ENCODE measurements around the gene PIH1D1. TPM values are rescaled to one million over a fixed set of nuclear protein-coding genes. Genes with fewer than 3 reads are reported as not detected.

PIH1D1 gene
- total RNA-seq, 2 donors from 2014 or later, result 128 to 133 TPM

DNA sequence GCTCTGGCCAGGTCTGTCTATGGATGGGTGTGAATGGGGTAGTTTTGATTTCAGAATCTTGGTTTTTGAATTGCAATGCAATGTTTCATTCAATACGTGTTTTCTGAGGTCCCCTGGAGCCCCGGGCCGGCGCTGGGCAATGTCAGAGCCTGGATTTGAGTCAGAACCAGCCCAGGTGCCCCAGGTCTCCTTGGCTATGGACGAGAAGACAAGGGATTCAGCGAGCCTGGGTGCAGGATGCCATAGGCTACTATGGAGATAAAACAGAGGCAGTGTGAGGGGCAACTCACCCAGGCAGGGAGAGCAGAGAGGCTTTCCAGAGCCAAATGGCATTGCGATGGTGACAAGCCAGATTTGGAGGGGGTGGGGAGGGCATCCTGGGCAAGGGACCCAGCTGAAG lies 34.6 kb upstream of the PIH1D1 start:
- H3K27ac ChIP-seq (ENCODE audit: low read depth, low read length), result no peak overlapping the region
- no peak overlapping the region for H3K4me3 Mint-ChIP-seq
- H3K36me3 ChIP-seq (ENCODE audit: control insufficient read depth, insufficient read depth, low read length), result peaks cover 31% of the 10 kb centered on the region
- 95 to 96% methylated on average over 7 of the region's 7 CpGs for WGBS, 2 experiments (ENCODE audit: insufficient coverage in 1 of 2, insufficient read length in 1 of 2)
- no peaks in the 10 kb centered on the region for H3K27me3 Mint-ChIP-seq (ENCODE audit: insufficient read depth)
- peaks cover 37% of the 10 kb centered on the region for H3K36me3 Mint-ChIP-seq (ENCODE audit: low read depth)
- no peaks in the 10 kb centered on the region for H3K9me3 Mint-ChIP-seq
- H3K4me1 ChIP-seq (ENCODE audit: control insufficient read depth, insufficient read depth, low read length), result peaks cover 6% of the 10 kb centered on the region
- H3K27me3 ChIP-seq (ENCODE audit: control insufficient read depth, insufficient read depth, low read length, poor library complexity, severe bottlenecking), result no peaks in the 10 kb centered on the region
- H3K4me1 Mint-ChIP-seq, result peaks cover 9% of the 10 kb centered on the region
- H3K27ac Mint-ChIP-seq, result no peak overlapping the region
- no peaks in the 10 kb centered on the region for H3K9me3 ChIP-seq (ENCODE audit: control insufficient read depth, low read length)
- no peak overlapping the region for H3K9ac ChIP-seq (ENCODE audit: extremely low read depth, low read length, poor library complexity, severe bottlenecking)
- DNase-seq, result no peak
- H3K4me3 ChIP-seq (ENCODE audit: low read length), result no peak overlapping the region
- TF ChIP-seq, protein P1, sequence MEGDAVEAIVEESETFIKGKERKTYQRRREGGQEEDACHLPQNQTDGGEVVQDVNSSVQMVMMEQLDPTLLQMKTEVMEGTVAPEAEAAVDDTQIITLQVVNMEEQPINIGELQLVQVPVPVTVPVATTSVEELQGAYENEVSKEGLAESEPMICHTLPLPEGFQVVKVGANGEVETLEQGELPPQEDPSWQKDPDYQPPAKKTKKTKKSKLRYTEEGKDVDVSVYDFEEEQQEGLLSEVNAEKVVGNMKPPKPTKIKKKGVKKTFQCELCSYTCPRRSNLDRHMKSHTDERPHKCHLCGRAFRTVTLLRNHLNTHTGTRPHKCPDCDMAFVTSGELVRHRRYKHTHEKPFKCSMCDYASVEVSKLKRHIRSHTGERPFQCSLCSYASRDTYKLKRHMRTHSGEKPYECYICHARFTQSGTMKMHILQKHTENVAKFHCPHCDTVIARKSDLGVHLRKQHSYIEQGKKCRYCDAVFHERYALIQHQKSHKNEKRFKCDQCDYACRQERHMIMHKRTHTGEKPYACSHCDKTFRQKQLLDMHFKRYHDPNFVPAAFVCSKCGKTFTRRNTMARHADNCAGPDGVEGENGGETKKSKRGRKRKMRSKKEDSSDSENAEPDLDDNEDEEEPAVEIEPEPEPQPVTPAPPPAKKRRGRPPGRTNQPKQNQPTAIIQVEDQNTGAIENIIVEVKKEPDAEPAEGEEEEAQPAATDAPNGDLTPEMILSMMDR (conservative IDR thresholded peaks at IDR 0.05), result no peak

DNA sequence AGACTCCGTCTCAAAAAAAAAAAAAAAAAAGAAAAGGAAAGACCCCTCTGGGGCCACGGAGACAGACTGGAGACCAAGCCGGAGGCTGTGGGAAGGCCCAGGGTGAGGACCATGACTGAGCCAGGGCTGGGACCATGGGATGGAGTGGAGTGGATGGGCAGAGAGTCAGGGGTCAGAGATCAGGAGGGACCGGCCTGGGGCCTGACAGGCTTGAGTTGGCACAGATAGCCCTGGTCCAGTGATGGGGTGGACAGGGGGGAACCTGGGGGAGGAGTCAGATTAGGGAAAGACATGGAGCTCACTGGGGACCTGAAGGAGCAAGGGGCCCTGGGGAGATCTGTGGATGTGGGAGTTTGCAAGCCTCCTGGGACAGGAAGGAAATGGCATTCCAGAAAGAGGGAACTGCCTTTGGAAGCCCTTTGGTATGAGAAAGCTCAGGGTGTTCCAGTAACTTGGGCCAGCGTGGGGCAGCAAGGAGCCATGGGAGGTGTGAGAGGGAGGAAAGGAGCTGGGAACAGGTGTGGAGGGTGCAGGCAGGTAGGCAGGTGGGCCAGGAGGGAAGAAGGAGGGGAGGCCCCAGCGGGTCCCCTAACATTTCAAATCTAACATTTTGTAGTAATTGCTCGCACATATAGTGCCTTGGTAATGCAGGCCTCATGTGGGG lies 29.5 kb upstream of the PIH1D1 start:
- Histone ChIP-seq H3K27me3 (ENCODE audit: control insufficient read depth, insufficient read depth, low read length, poor library complexity, severe bottlenecking) (no peaks in the 10 kb centered on the region), H3K9ac (ENCODE audit: extremely low read depth, low read length, poor library complexity, severe bottlenecking) (no peak overlapping the region), H3K9me3 (ENCODE audit: control insufficient read depth, low read length) (no peaks in the 10 kb centered on the region), H3K27ac (ENCODE audit: low read depth, low read length) (no peak overlapping the region), H3K36me3 (ENCODE audit: control insufficient read depth, insufficient read depth, low read length) (no peaks in the 10 kb centered on the region), H3K4me1 (ENCODE audit: control insufficient read depth, insufficient read depth, low read length) (no peaks in the 10 kb centered on the region), H3K4me3 (ENCODE audit: low read length) (no peak overlapping the region)
- TF ChIP-seq, protein P1 (conservative IDR thresholded peaks at IDR 0.05), result no peak
- Mint-ChIP-seq H3K36me3 (ENCODE audit: low read depth) (no peaks in the 10 kb centered on the region), H3K27ac (peak overlapping the region; percentile 58), H3K4me3 (no peak overlapping the region), H3K9me3 (peaks cover 2% of the 10 kb centered on the region), H3K4me1 (peaks cover 2% of the 10 kb centered on the region), H3K27me3 (ENCODE audit: insufficient read depth) (no peaks in the 10 kb centered on the region)
- DNase-seq, result no peak
- WGBS, 2 experiments (ENCODE audit: insufficient coverage in 1 of 2, insufficient read length in 1 of 2), result 88 to 94% methylated on average over 3 to 6 of the region's 7 CpGs

DNA sequence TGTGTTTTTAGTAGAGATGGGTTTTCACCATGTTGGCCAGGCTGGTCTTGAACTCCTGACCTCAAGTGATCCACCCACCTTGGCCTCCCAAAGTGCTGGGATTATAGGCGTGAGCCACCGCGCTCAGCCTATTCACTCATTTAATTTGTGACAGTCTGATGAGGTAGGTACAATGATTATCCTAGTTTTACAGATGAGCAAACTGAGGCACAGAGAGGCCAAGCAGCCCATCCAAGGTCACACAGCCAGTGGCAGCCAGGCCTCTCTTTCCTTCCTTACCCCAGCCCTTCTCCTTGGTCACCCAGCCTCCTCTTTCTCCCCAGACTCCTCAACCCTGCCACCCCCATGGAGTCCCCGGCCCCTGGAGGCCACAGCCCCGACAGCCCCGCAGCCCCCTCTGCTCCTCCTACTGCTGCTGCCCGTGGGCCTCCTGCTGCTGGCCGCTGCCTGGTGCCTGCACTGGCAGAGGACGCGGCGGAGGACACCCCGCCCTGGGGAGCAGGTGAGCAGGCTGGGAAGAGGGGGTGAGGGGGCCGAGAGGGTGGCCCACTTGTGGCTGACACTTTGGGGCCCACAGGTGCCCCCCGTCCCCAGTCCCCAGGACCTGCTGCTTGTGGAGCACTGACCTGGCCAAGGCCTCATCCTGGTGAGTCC lies 28.5 kb upstream of the PIH1D1 start:
- DNase-seq, result no peak
- peaks cover 9% of the 10 kb centered on the region for H3K27me3 Mint-ChIP-seq (ENCODE audit: insufficient read depth)
- H3K4me3 Mint-ChIP-seq, result no peak overlapping the region
- H3K36me3 ChIP-seq (ENCODE audit: control insufficient read depth, insufficient read depth, low read length), result no peaks in the 10 kb centered on the region
- no peaks in the 10 kb centered on the region for H3K9me3 ChIP-seq (ENCODE audit: control insufficient read depth, low read length)
- WGBS, 2 experiments (ENCODE audit: insufficient coverage in 1 of 2, insufficient read length in 1 of 2), result 67 to 94% methylated on average over 2 to 11 of the region's 14 CpGs
- H3K9me3 Mint-ChIP-seq, result peaks cover 2% of the 10 kb centered on the region
- peaks cover 3% of the 10 kb centered on the region for H3K27me3 ChIP-seq (ENCODE audit: control insufficient read depth, insufficient read depth, low read length, poor library complexity, severe bottlenecking)
- H3K36me3 Mint-ChIP-seq (ENCODE audit: low read depth), result no peaks in the 10 kb centered on the region
- H3K4me3 ChIP-seq (ENCODE audit: low read length), result no peak overlapping the region
- no peak overlapping the region for H3K9ac ChIP-seq (ENCODE audit: extremely low read depth, low read length, poor library complexity, severe bottlenecking)
- TF ChIP-seq, protein P1 (conservative IDR thresholded peaks at IDR 0.05), result no peak
- no peak overlapping the region for H3K27ac Mint-ChIP-seq
- peaks cover 5% of the 10 kb centered on the region for H3K4me1 Mint-ChIP-seq
- H3K27ac ChIP-seq (ENCODE audit: low read depth, low read length), result no peak overlapping the region
- H3K4me1 ChIP-seq (ENCODE audit: control insufficient read depth, insufficient read depth, low read length), result no peaks in the 10 kb centered on the region

Data from endodermal cell (in vitro differentiated cells).